WTC11 (cell line): Measurements from ENCODE around the gene PPP1CA. TPM values are rescaled to one million over a fixed set of nuclear protein-coding genes. Genes with fewer than 3 reads are reported as not detected.

Source experiments
- ATAC-seq: fragments of 200-7000 bp; cut with Tn5 transposase; 2 replicates; pipeline ENCODE4 v1.10.0; 2021; ENCODE audit warnings: mild to moderate bottlenecking, moderate library complexity
- CTCF ChIA-PET: fragments of 300-600 bp; sonication (Branson Sonifier 250); formaldehyde crosslinking; loops from one replicate; lab custom pipeline; 2021; ENCODE audit warnings: antibody characterized with exemption; lab: Charles Lee
- POLR2A ChIA-PET: fragments of 350-600 bp; sonication (Branson Sonifier 250); formaldehyde crosslinking; loops from one replicate; lab custom pipeline; 2021; ENCODE audit warnings: antibody characterized with exemption; lab: Charles Lee
- DNase-seq: peaks from one replicate; pipeline ENCODE4 v3.0.0; 2021; ENCODE audit warnings: low spot score
- H3K27ac Mint-ChIP-seq: 2 replicates; pipeline ENCODE4 v1.8.0; 2021; ENCODE audit warnings: mixed read lengths
- H3K27me3 Mint-ChIP-seq: 2 replicates; pipeline ENCODE4 v1.8.0; 2021; ENCODE audit warnings: low read depth, mild to moderate bottlenecking, moderate library complexity, mixed read lengths
- H3K36me3 Mint-ChIP-seq: 2 replicates; pipeline ENCODE4 v1.8.0; 2021; ENCODE audit warnings: mixed read lengths
- H3K4me1 Mint-ChIP-seq: 2 replicates; pipeline ENCODE4 v1.8.0; 2022; ENCODE audit warnings: mixed read lengths
- H3K4me3 Mint-ChIP-seq: 2 replicates; pipeline ENCODE4 v1.8.0; 2021; ENCODE audit warnings: mild to moderate bottlenecking, moderate library complexity, mixed read lengths
- H3K9me3 Mint-ChIP-seq: 2 replicates; pipeline ENCODE4 v1.8.0; 2021; ENCODE audit warnings: mixed read lengths
- ELF4 ChIP-seq: sonication (generic); formaldehyde crosslinking; IDR thresholded peaks from 2 replicates; pipeline ENCODE4 v1.8.1; 2022; ENCODE audit warnings: low read depth, mild to moderate bottlenecking, moderate library complexity, missing genetic modification reagents
- JUN ChIP-seq: sonication (generic); formaldehyde crosslinking; IDR thresholded peaks from 2 replicates; pipeline ENCODE4 v1.8.0; 2023; ENCODE audit warnings: mild to moderate bottlenecking, missing genetic modification reagents
- NR1H2 ChIP-seq: sonication (generic); formaldehyde crosslinking; IDR thresholded peaks from 2 replicates; pipeline ENCODE4 v1.9.0; 2021; ENCODE audit warnings: mild to moderate bottlenecking, moderate library complexity, missing genetic modification reagents
- ZNF263 ChIP-seq: sonication (generic); formaldehyde crosslinking; IDR thresholded peaks from 2 replicates; pipeline ENCODE4 v1.8.1; 2022; ENCODE audit warnings: low read depth, mild to moderate bottlenecking, moderate library complexity, missing genetic modification reagents
- ZNF423 ChIP-seq: fragments of 250-450 bp; sonication (Bioruptor Pico); IDR thresholded peaks from 2 replicates; pipeline ENCODE4 v2.1.2; 2022; ENCODE audit warnings: mild to moderate bottlenecking, moderate library complexity
- ZNF532 ChIP-seq: fragments of 250-450 bp; sonication (Bioruptor Pico); IDR thresholded peaks from 2 replicates; pipeline ENCODE4 v1.9.0; 2021; ENCODE audit warnings: mild to moderate bottlenecking, borderline replicate concordance
- total RNA-seq: library from RNA; stranded (reverse); gene quantifications from 3 replicates; pipeline ENCODE4 v1.2.3, GENCODE V29; 2021
- TF ChIP-seq, protein P1 (sequence below): sonication (generic); formaldehyde crosslinking; IDR thresholded peaks from 2 replicates; pipeline ENCODE4 v1.8.1; 2022; ENCODE audit warnings: missing genetic modification reagents, borderline replicate concordance
- TF ChIP-seq, protein P2 (sequence below): sonication (generic); formaldehyde crosslinking; conservative IDR thresholded peaks from 2 replicates; pipeline ENCODE4 v1.8.1; 2023; ENCODE audit warnings: mild to moderate bottlenecking, low read depth, missing genetic modification reagents, moderate library complexity
- TF ChIP-seq, protein P3 (sequence below): sonication (generic); formaldehyde crosslinking; IDR thresholded peaks from 2 replicates; pipeline ENCODE4 v1.8.0; 2022; ENCODE audit warnings: mild to moderate bottlenecking, missing genetic modification reagents
- TF ChIP-seq, protein P4 (sequence below): sonication (generic); formaldehyde crosslinking; IDR thresholded peaks from 2 replicates; pipeline ENCODE4 v1.8.1; 2023; ENCODE audit warnings: mild to moderate bottlenecking, moderate library complexity, missing genetic modification reagents

The PPP1CA gene
- total RNA-seq, 1 experiment from 2014 or later = 220 TPM

- no peak for TF ChIP-seq ZNF532 (CRISPR knock-in tag)
- no peak for TF ChIP-seq ZNF263 (CRISPR knock-in tag)
- TF ChIP-seq, protein P1, sequence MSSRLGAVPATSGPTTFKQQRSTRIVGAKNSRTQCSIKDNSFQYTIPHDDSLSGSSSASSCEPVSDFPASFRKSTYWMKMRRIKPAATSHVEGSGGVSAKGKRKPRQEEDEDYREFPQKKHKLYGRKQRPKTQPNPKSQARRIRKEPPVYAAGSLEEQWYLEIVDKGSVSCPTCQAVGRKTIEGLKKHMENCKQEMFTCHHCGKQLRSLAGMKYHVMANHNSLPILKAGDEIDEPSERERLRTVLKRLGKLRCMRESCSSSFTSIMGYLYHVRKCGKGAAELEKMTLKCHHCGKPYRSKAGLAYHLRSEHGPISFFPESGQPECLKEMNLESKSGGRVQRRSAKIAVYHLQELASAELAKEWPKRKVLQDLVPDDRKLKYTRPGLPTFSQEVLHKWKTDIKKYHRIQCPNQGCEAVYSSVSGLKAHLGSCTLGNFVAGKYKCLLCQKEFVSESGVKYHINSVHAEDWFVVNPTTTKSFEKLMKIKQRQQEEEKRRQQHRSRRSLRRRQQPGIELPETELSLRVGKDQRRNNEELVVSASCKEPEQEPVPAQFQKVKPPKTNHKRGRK (CRISPR knock-in tag) = no peak
These were observed 27.7 kb downstream of the PPP1CA start (continued) for GRCh38 chr11:67373648-67374570.

- Mint-ChIP-seq H3K27ac (no peak within 1 kb of the TSS), H3K4me3 (peak within 1 kb of the TSS; percentile 88)
- TF ChIP-seq, protein P2, sequence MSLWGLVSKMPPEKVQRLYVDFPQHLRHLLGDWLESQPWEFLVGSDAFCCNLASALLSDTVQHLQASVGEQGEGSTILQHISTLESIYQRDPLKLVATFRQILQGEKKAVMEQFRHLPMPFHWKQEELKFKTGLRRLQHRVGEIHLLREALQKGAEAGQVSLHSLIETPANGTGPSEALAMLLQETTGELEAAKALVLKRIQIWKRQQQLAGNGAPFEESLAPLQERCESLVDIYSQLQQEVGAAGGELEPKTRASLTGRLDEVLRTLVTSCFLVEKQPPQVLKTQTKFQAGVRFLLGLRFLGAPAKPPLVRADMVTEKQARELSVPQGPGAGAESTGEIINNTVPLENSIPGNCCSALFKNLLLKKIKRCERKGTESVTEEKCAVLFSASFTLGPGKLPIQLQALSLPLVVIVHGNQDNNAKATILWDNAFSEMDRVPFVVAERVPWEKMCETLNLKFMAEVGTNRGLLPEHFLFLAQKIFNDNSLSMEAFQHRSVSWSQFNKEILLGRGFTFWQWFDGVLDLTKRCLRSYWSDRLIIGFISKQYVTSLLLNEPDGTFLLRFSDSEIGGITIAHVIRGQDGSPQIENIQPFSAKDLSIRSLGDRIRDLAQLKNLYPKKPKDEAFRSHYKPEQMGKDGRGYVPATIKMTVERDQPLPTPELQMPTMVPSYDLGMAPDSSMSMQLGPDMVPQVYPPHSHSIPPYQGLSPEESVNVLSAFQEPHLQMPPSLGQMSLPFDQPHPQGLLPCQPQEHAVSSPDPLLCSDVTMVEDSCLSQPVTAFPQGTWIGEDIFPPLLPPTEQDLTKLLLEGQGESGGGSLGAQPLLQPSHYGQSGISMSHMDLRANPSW (CRISPR knock-in tag) = no peak
- no peak for TF ChIP-seq JUN
- TF ChIP-seq, protein P3, sequence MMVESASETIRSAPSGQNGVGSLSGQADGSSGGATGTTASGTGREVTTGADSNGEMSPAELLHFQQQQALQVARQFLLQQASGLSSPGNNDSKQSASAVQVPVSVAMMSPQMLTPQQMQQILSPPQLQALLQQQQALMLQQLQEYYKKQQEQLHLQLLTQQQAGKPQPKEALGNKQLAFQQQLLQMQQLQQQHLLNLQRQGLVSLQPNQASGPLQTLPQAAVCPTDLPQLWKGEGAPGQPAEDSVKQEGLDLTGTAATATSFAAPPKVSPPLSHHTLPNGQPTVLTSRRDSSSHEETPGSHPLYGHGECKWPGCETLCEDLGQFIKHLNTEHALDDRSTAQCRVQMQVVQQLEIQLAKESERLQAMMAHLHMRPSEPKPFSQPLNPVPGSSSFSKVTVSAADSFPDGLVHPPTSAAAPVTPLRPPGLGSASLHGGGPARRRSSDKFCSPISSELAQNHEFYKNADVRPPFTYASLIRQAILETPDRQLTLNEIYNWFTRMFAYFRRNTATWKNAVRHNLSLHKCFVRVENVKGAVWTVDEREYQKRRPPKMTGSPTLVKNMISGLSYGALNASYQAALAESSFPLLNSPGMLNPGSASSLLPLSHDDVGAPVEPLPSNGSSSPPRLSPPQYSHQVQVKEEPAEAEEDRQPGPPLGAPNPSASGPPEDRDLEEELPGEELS (CRISPR knock-in tag) = 0 out of 2 replicates have a peak, but pooled peaks have one; percentile 15
- TF ChIP-seq ZNF423 (CRISPR knock-in tag) = peak; percentile 19; the same call in 1 of the 2 replicates
- TF ChIP-seq ELF4 (CRISPR knock-in tag) = no peak
- TF ChIP-seq, protein P4, sequence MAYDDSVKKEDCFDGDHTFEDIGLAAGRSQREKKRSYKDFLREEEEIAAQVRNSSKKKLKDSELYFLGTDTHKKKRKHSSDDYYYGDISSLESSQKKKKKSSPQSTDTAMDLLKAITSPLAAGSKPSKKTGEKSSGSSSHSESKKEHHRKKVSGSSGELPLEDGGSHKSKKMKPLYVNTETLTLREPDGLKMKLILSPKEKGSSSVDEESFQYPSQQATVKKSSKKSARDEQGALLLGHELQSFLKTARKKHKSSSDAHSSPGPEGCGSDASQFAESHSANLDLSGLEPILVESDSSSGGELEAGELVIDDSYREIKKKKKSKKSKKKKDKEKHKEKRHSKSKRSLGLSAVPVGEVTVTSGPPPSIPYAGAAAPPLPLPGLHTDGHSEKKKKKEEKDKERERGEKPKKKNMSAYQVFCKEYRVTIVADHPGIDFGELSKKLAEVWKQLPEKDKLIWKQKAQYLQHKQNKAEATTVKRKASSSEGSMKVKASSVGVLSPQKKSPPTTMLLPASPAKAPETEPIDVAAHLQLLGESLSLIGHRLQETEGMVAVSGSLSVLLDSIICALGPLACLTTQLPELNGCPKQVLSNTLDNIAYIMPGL = peak; percentile 63; the same call in 1 of the 2 replicates
- no peak for TF ChIP-seq NR1H2 (CRISPR knock-in tag)
- TF ChIP-seq, all 79 proteins: peak for 3
- ChIA-PET POLR2A (interaction anchor here (0.6 to 1.3 kb wide), 6 partner anchors 14 to 226 kb away, joined by 3 to 6 read pairs (median 5); partner anchors contain the start of genes POLD4 and RAD9A), CTCF (interaction anchor here (0.6 to 25.7 kb wide), 18 partner anchors 8 to 1785 kb away, joined by 3 to 842 read pairs (median 6); partner anchors contain the start of genes ANKRD13D, POLD4, PPP1CA and TMEM134)
- peaks cover 46% of the 10 kb centered on the region for H3K4me1 Mint-ChIP-seq
- H3K36me3 Mint-ChIP-seq = no peaks in the 10 kb centered on the region
- H3K27me3 Mint-ChIP-seq = peaks cover 85% of the 10 kb centered on the region
- DNase-seq (peak; percentile 68), ATAC-seq (peak; percentile 15)
- H3K9me3 Mint-ChIP-seq = no peaks in the 10 kb centered on the region
These were observed 28.5 kb downstream of the PPP1CA start, which contains the start of gene CLCF1 for GRCh38 chr11:67372993-67373647. TSS of gene CLCF1 (minus strand) at chr11:67373598. CDS start at chr11:67373539, 59 bp downstream.
